Measurements from ENCODE around the gene JAM2. TPM values are rescaled to one million over a fixed set of nuclear protein-coding genes. Genes with fewer than 3 reads are reported as not detected.
A peak's percentile ranks its signal among the peaks of the same experiment; 100 is the strongest.

The JAM2 gene
- total and polyA plus RNA-seq, 11 donors, result 12.5 to 55.7 (median 19.2) TPM

DNA sequence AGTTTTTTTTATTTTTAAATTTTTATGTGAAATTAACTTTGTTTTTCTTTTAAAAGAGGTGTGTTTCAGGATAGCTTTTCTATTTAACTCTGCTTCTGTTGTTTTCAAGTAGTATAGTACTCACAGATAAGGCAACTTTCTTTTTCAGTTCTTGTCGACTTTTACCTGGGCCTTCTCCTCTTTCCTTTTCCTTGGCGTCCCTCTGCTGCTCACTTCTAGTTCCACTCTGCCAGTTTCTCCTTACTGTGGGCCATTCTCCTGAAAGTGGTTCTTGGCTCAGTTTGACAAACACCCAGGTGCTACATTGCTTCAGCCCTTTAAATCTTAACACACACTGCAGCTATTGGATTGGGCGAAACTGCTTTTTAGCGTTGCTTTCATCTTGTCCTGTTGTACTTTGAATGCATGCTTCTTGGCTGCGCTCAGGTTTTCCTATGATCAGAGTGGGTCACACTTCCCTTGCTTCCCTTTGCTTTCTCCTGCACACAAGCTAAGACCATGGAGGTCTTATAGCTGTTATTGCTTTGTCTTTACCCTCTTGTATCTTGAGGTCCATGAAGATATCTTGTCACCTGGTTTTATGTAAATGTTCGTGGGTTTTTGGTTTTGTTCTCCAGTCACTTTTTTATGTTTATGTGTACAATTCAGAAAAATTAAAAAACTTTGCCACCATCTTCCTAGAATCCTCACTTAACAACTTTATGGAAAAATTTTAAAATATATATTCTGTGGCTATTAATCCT is 117.3 kb downstream of the JAM2 start:
- Histone ChIP-seq H3K36me3 (peaks cover 0 to 76% (median 64%) of the 10 kb centered on the region in 9 donors), H3K9me3 (no peaks in the 10 kb centered on the region), H3K27ac (peak overlapping the region in 10 of 12 donors; percentile 2 to 61 (median 40)), H3K4me1 (peaks cover 0 to 18% (median 0%) of the 10 kb centered on the region in 12 donors), H3K4me3 (peak overlapping the region in 9 of 12 donors; percentile 4 to 35 (median 17)), H3K27me3 (no peaks in the 10 kb centered on the region)
- TF ChIP-seq CTCF (IDR thresholded peaks at IDR 0.05) (peak in 1 of 12 donors; percentile 14), POLR2A (IDR thresholded peaks at IDR 0.05) (no peak)
- WGBS, 4 donors, result 51 to 68% (median 62%) methylated on average over 6 of the region's 6 CpGs
- ATAC-seq, result peak in 1 of 4 donors; percentile 36
- no peak for DNase-seq
- intact Hi-C loops (cut with DNase I), result no loop called here

GRCh38 chr21:25757531-25757930 is 118.5 kb downstream of the JAM2 start:
- intact Hi-C loops (cut with DNase I), result no loop called here
- peak overlapping the region in 6 of 12 donors; percentile 2 to 61 (median 46) for H3K27ac ChIP-seq
- no peak for TF ChIP-seq POLR2A (IDR thresholded peaks at IDR 0.05)
- TF ChIP-seq CTCF (IDR thresholded peaks at IDR 0.05), result no peak
- ATAC-seq (no peak), DNase-seq (no peak)
- H3K4me3 ChIP-seq, result no peak overlapping the region
- peaks cover 0 to 78% (median 70%) of the 10 kb centered on the region in 9 donors for H3K36me3 ChIP-seq
- H3K4me1 ChIP-seq, result peaks cover 0 to 18% (median 0%) of the 10 kb centered on the region in 12 donors
- H3K27me3 ChIP-seq, result no peaks in the 10 kb centered on the region
- H3K9me3 ChIP-seq, result no peaks in the 10 kb centered on the region

DNA sequence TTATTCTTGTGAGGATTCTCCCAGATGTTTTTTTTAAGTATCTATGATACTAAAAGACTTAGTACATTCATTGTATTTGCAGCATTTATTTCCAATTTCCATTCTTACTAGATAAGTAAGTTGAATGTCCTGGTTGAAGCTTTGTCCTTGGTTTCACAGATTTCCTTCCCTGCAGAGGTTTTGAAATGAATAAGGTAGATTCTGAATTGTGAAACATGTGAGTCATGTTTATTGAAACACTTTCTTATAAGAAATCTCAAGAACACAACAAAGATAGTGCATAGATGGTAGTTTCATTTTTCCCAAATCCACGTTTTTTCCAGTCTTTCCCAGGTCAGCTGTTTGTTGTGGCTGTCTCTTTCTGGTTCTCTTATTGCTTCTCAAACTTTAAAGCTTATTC is 120.5 kb downstream of the JAM2 start:
- Histone ChIP-seq H3K27ac (no peak overlapping the region), H3K36me3 (peaks cover 0 to 80% (median 71%) of the 10 kb centered on the region in 9 donors), H3K9me3 (no peaks in the 10 kb centered on the region), H3K4me3 (no peak overlapping the region), H3K27me3 (no peaks in the 10 kb centered on the region), H3K4me1 (peaks cover 0 to 18% (median 0%) of the 10 kb centered on the region in 12 donors)
- TF ChIP-seq POLR2A (IDR thresholded peaks at IDR 0.05), result no peak
- no peak for TF ChIP-seq CTCF (IDR thresholded peaks at IDR 0.05)
- no peak for DNase-seq
- WGBS, 4 donors, result 83 to 95% (median 87%) methylated on average over 1 of the region's 1 CpG
- ATAC-seq, result no peak
- intact Hi-C loops (cut with DNase I), result no loop called here

DNA sequence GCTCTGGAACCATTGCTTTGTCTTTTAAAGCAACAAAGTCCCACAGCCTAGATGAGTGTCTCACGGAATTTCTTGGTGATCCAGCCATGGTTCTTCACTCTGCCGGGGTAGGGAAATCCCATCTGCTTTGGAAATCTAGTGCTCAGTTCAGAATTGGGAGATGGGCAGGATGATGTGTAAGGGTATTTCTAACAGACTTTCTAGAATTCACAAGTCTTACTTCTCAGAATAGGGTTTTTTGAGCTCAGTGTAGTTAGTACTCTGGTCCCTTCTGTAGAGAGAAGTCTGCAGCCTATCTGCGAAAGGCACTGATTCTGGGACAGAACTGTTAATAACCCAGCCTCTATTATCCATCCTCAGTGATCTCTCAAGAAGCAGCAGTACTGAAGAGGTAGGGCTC is 121.0 kb downstream of the JAM2 start:
- peaks cover 0 to 80% (median 71%) of the 10 kb centered on the region in 9 donors for H3K36me3 ChIP-seq
- H3K9me3 ChIP-seq, result no peaks in the 10 kb centered on the region
- no peak for TF ChIP-seq CTCF (IDR thresholded peaks at IDR 0.05)
- TF ChIP-seq POLR2A (IDR thresholded peaks at IDR 0.05), result no peak
- ATAC-seq (no peak), DNase-seq (no peak)
- H3K4me3 ChIP-seq, result no peak overlapping the region
- H3K4me1 ChIP-seq, result peaks cover 0 to 18% (median 0%) of the 10 kb centered on the region in 12 donors
- intact Hi-C loops (cut with DNase I), result no loop called here
- WGBS, 4 donors, result 97 to 100% (median 98%) methylated on average over 3 of the region's 3 CpGs
- H3K27ac ChIP-seq, result no peak overlapping the region
- H3K27me3 ChIP-seq, result no peaks in the 10 kb centered on the region

All from heart left ventricle (tissue), 16 donors.